Tibial artery (tissue), 4 donors: ENCODE results near the gene NOD1.
"Not testable (repeated sequence)": the region's sequence is repeated elsewhere in the genome, so short reads cannot be mapped to it uniquely, and the experiment has no call there.

Source experiments
- DNase-seq, 2 donors: peaks; one replicate each; pipeline ENCODE4 v3.0.0-alpha.2; 2019
- H3K27ac ChIP-seq, 2 donors: fragments of 200-600 bp; sonication (generic) in 1 of 2; 1 replicate in 1 of 2; 2 replicates in 1 of 2; pipeline ENCODE4 v1.5.1; 2018 to 2019; ENCODE audit warnings: mild to moderate bottlenecking in 1 of 2
- H3K27me3 ChIP-seq, 2 donors: fragments of 200-600 bp; sonication (generic) in 1 of 2; one replicate each; pipeline versions ENCODE4 v1.5.1 to v1.6.0; 2016 to 2019
- H3K36me3 ChIP-seq, 3 donors: fragments of 200-600 bp; sonication (generic) in 2 of 3; one replicate each; pipeline ENCODE4 v1.5.1; 2016 to 2019; ENCODE audit warnings: mild to moderate bottlenecking in 2 of 3
- H3K4me1 ChIP-seq, 4 donors: fragments of 200-600 bp; sonication (generic) in 2 of 4; 1 replicate in 3 of 4; 2 replicates in 1 of 4; pipeline ENCODE4 v1.5.1; 2016 to 2019
- H3K4me3 ChIP-seq, 2 donors: fragments of 200-600 bp; sonication (generic) in 1 of 2; 1 replicate in 1 of 2; 2 replicates in 1 of 2; pipeline ENCODE4 v1.5.1; 2018 to 2019; ENCODE audit warnings: mild to moderate bottlenecking in 2 of 2
- H3K9me3 ChIP-seq, 3 donors: fragments of 200-600 bp; sonication (generic) in 1 of 3; one replicate each; pipeline ENCODE4 v1.5.1; 2016 to 2019
- CTCF ChIP-seq, 2 experiments: fragments of 200-600 bp in 1 of 2; fragments of 450-650 bp in 1 of 2; IDR thresholded peaks; one replicate each; pipeline ENCODE4 v1.5.1; 2017 to 2019; ENCODE audit warnings: antibody characterized with exemption in 2 of 2, mild to moderate bottlenecking in 1 of 2, moderate library complexity in 1 of 2
- intact Hi-C: fragments of 100-400 bp; cut with DNase I; formaldehyde crosslinking; loops from one replicate; pipeline ENCODE4 v1.15.0; 2023; ENCODE audit warnings: low total_unique reads

Gene NOD1

GRCh38 chr7:30487371-30487770 is 8.8 kb upstream of the NOD1 start:
- H3K27me3 ChIP-seq = no peaks in the 10 kb centered on the region
- H3K4me3 ChIP-seq = no peak overlapping the region
- no peak for DNase-seq
- no peak overlapping the region for H3K27ac ChIP-seq
- intact Hi-C loops = no loop called here
- TF ChIP-seq CTCF (IDR thresholded peaks at IDR 0.05) = no peak
- no peaks in the 10 kb centered on the region for H3K4me1 ChIP-seq
- H3K9me3 ChIP-seq = no peaks in the 10 kb centered on the region
- no peaks in the 10 kb centered on the region for H3K36me3 ChIP-seq

- Histone ChIP-seq H3K36me3 (no peaks in the 10 kb centered on the region), H3K9me3 (no peaks in the 10 kb centered on the region), H3K27ac (no peak overlapping the region), H3K4me1 (no peaks in the 10 kb centered on the region), H3K27me3 (no peaks in the 10 kb centered on the region), H3K4me3 (no peak overlapping the region)
- DNase-seq = no peak
- intact Hi-C loops = no loop called here
- TF ChIP-seq CTCF (IDR thresholded peaks at IDR 0.05) = no peak
Measured at GRCh38 chr7:30485667-30486066, 7.1 kb upstream of the NOD1 start.

GRCh38 chr7:30481416-30481815 is 2.8 kb upstream of the NOD1 start:
- DNase-seq, H3K9me3 ChIP-seq, intact Hi-C loops, H3K4me3 ChIP-seq, H3K27me3 ChIP-seq, H3K36me3 ChIP-seq, H3K27ac ChIP-seq: not testable (repeated sequence)
- H3K4me1 ChIP-seq = peaks cover 0 to 26% (median 18%) of the 10 kb centered on the region in 4 donors

GRCh38 chr7:30479202-30480120 is 877 bp upstream of the NOD1 start:
- intact Hi-C loops = no loop called here
- H3K36me3 ChIP-seq = no peaks in the 10 kb centered on the region
- peak overlapping the region; percentile 69 to 81 for H3K4me3 ChIP-seq
- peak overlapping the region; percentile 87 to 95 for H3K27ac ChIP-seq
- TF ChIP-seq CTCF (IDR thresholded peaks at IDR 0.05) = no peak
- H3K27me3 ChIP-seq = no peaks in the 10 kb centered on the region
- peaks cover 0 to 45% (median 22%) of the 10 kb centered on the region in 4 donors for H3K4me1 ChIP-seq
- DNase-seq = no peak
- no peaks in the 10 kb centered on the region for H3K9me3 ChIP-seq

- Histone ChIP-seq H3K4me3 (no peak overlapping the region), H3K4me1 (peaks cover 0 to 72% (median 37%) of the 10 kb centered on the region in 4 donors), H3K27me3 (no peaks in the 10 kb centered on the region), H3K9me3 (no peaks in the 10 kb centered on the region), H3K36me3 (no peaks in the 10 kb centered on the region), H3K27ac (peak overlapping the region in 1 of 2 donors; percentile 8)
- TF ChIP-seq CTCF (IDR thresholded peaks at IDR 0.05) = no peak
- intact Hi-C loops = no loop called here
- DNase-seq = no peak
Measured at GRCh38 chr7:30476459-30477145, 2.0 kb downstream of the NOD1 start.

GRCh38 chr7:30475580-30475979 is 3.0 kb downstream of the NOD1 start:
- Histone ChIP-seq H3K4me1 (peaks cover 0 to 82% (median 47%) of the 10 kb centered on the region in 4 donors), H3K36me3 (no peaks in the 10 kb centered on the region), H3K27me3 (no peaks in the 10 kb centered on the region), H3K9me3 (no peaks in the 10 kb centered on the region), H3K27ac (peak overlapping the region; percentile 58 to 74), H3K4me3 (no peak overlapping the region)
- intact Hi-C loops = no loop called here
- DNase-seq = no peak
- TF ChIP-seq CTCF (IDR thresholded peaks at IDR 0.05) = no peak
